Fibroblast of pulmonary artery (primary cell): ENCODE data around the gene ZNF408.

Experiments used
- DNase-seq: peaks from one replicate; pipeline ENCODE4 v3.0.0-alpha.2; 2010; ENCODE audit warnings: low read depth
- H3K4me3 ChIP-seq: replicated peaks from 2 replicates; pipeline ENCODE4 v1.5.1; 2011; ENCODE audit warnings: low read depth, mild to moderate bottlenecking, control low read depth, low read length, moderate library complexity
- CTCF ChIP-seq: IDR thresholded peaks from 2 replicates; pipeline ENCODE4 v1.5.1; 2011; ENCODE audit warnings: mild to moderate bottlenecking, control low read depth, low read length, inconsistent platforms; ENCODE audit errors: missing control alignments

ZNF408 gene

GRCh38 chr11:46719048-46719542 lies 18.3 kb downstream of the ZNF408 start, which contains the start of gene F2:
Gene F2, plus strand, starts transcription at chr11:46719213. Its CDS starts 23 bp downstream, at chr11:46719236.
- TF ChIP-seq CTCF, result no peak
- H3K4me3 ChIP-seq, result no peak within 1 kb of the TSS

GRCh38 chr11:46719543-46720218 lies 18.9 kb downstream of the ZNF408 start:
- no peak for DNase-seq
- H3K4me3 ChIP-seq, result no peak overlapping the region
- no peak for TF ChIP-seq CTCF

More at GRCh38 chr11:46719048-46719542, 18.3 kb downstream of the ZNF408 start, which contains the start of gene F2:
- DNase-seq, result no peak

- no peak overlapping the region for H3K4me3 ChIP-seq
- no peak for TF ChIP-seq CTCF
- no peak for DNase-seq
Measured at GRCh38 chr11:46721286-46721685, 20.5 kb downstream of the ZNF408 start.

GRCh38 chr11:46722566-46723358 lies 21.9 kb downstream of the ZNF408 start:
- DNase-seq, result no peak
- no peak for TF ChIP-seq CTCF
- H3K4me3 ChIP-seq, result no peak overlapping the region

- H3K4me3 ChIP-seq, result no peak overlapping the region
- DNase-seq, result no peak
- TF ChIP-seq CTCF, result no peak
Measured at GRCh38 chr11:46723359-46723680, 22.5 kb downstream of the ZNF408 start.

GRCh38 chr11:46724088-46724487 lies 23.3 kb downstream of the ZNF408 start:
- no peak overlapping the region for H3K4me3 ChIP-seq
- TF ChIP-seq CTCF, result no peak
- no peak for DNase-seq
